ENCODE measurements around the gene C17orf113. TPM values are rescaled to one million over a fixed set of nuclear protein-coding genes. Genes with fewer than 3 reads are reported as not detected.
A peak's percentile ranks its signal among the peaks of the same experiment; 100 is the strongest.

C17orf113 gene
- total and polyA plus RNA-seq, 2 of the 4 experiments (the other 2 are of a cell fraction): under 0.01 to 0.03 TPM

DNA sequence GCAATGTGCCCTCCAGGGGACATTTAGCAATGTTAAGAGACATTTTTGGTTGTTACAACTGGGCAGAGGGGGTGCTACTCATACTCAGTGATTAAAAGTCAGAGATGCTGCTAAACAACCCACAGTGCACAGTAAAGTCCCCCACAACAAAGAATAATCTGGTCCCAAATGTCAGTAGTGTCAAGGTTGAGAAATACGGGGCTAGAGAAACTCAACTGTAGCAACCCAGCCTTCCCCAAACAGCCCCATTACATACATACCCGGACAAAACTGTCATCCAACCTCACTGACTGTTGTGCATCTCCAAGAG lies 53.6 kb downstream of the C17orf113 start:
- intact Hi-C loops (cut with micrococcal nuclease): no loop called here
- no peak overlapping the region for H4K91ac ChIP-seq (ENCODE audit: insufficient read depth, low read depth, low read length)
- no peak overlapping the region for H3K4me2 ChIP-seq (ENCODE audit: low read depth, low read length)
- TF ChIP-seq RFX5 (IDR thresholded peaks at IDR 0.05; ENCODE audit: low read depth, low read length): no peak
- no peak for TF ChIP-seq CEBPB (IDR thresholded peaks at IDR 0.05; ENCODE audit: low read depth, low read length)
- TF ChIP-seq RAD21 (IDR thresholded peaks at IDR 0.05; ENCODE audit: low read length): no peak
- H2BK120ac ChIP-seq (ENCODE audit: low read depth, low read length): no peak overlapping the region
- no peak overlapping the region for H3K56ac ChIP-seq (ENCODE audit: extremely low read depth, insufficient read depth, low read length)
- in situ Hi-C loops (cut with MboI; ENCODE audit: low sequenced_read_pairs): no loop called here
- peaks cover 4% of the 10 kb centered on the region for H3K4me1 ChIP-seq (ENCODE audit: control insufficient read depth, insufficient read depth, low read length)
- CTCF ChIA-PET: no interaction called here
- no peak overlapping the region for H2AK5ac ChIP-seq (ENCODE audit: low read depth, low read length)
- peaks cover 11% of the 10 kb centered on the region for H4K20me1 ChIP-seq (ENCODE audit: insufficient read depth, low read length)
- 0 out of 2 replicates have a peak overlapping the region, but pooled peaks have one; percentile 36 for H3K14ac ChIP-seq (replicated peaks; ENCODE audit: low read depth, low read length)
- no peak overlapping the region for H3K23ac ChIP-seq (ENCODE audit: low read depth, low read length)
- no peak overlapping the region for H3K4ac ChIP-seq (ENCODE audit: low read depth, low read length)
- no peaks in the 10 kb centered on the region for H3K9me3 ChIP-seq (ENCODE audit: control insufficient read depth, insufficient read depth, low read length)
- 67% methylated on average over 1 of the region's 2 CpGs; no CpG with 5 or more reads in 1 of the 2 experiments for WGBS, 2 experiments (ENCODE audit: extremely low coverage in 2 of 2, insufficient read length in 1 of 2)
- H3K9ac ChIP-seq (ENCODE audit: low read depth, low read length): no peak overlapping the region
- H2BK20ac ChIP-seq (ENCODE audit: low read depth, low read length): no peak overlapping the region
- DNase-seq (no peak), ATAC-seq (ENCODE audit: low read depth) (no peak)
- no peaks in the 10 kb centered on the region for H3K27me3 ChIP-seq (ENCODE audit: control insufficient read depth, insufficient read depth, low read length)
- peaks cover 34 to 68% of the 10 kb centered on the region in 2 experiments for H3K79me1 ChIP-seq (ENCODE audit: low read depth in 1 of 2, low read length in 2 of 2)
- no TSS peak for BruUV-seq (replicated peaks)
- dilution Hi-C loops (cut with HindIII; ENCODE audit: low sequenced_read_pairs, unreplicated experiment): no loop called here
- no peak overlapping the region for H3K4me3 ChIP-seq (ENCODE audit: insufficient read depth, low read depth, low read length)
- H2BK5ac ChIP-seq (ENCODE audit: low read depth, low read length, poor library complexity, severe bottlenecking): no peak overlapping the region
- H4K5ac ChIP-seq (ENCODE audit: low read depth, low read length): no peak overlapping the region
- peaks cover 59% of the 10 kb centered on the region for H3K36me3 ChIP-seq (ENCODE audit: control insufficient read depth, insufficient read depth, low read length)
- POLR2A ChIA-PET (ENCODE audit: unreplicated experiment): no interaction called here
- H2AK9ac ChIP-seq (replicated peaks; ENCODE audit: low read depth, low read length, poor library complexity): peak overlapping the region; percentile 80
- no peak overlapping the region for H3K27ac ChIP-seq (ENCODE audit: insufficient read depth, low read length)
- H3K9me1 ChIP-seq (ENCODE audit: insufficient read depth, low read length): peaks cover 10% of the 10 kb centered on the region; the same call in 1 of the 2 replicates
- H4K8ac ChIP-seq (ENCODE audit: low read depth in 2 of 2, low read length in 2 of 2): no peak overlapping the region
- no peak overlapping the region for H2BK15ac ChIP-seq (ENCODE audit: low read depth, low read length)
- H3K18ac ChIP-seq (ENCODE audit: low read depth, low read length): no peak overlapping the region
- H2AFZ ChIP-seq (replicated peaks; ENCODE audit: low read length, poor library complexity): no peak overlapping the region

Data from IMR-90 (cell line).